Testis (tissue), 3 donors: ENCODE data around the gene PSMB4. TPM values are rescaled to one million over a fixed set of nuclear protein-coding genes. Genes with fewer than 3 reads are reported as not detected.

ENCODE experiments used
- DNase-seq: peaks from one replicate; pipeline ENCODE4 v3.0.0-alpha.2; 2019
- H3K27ac ChIP-seq, 2 donors: fragments of 200-600 bp; sonication (generic); one replicate each; pipeline ENCODE4 v1.5.1; 2019
- H3K27me3 ChIP-seq: fragments of 200-600 bp; sonication (generic); one replicate; pipeline ENCODE4 v1.5.1; 2019
- H3K36me3 ChIP-seq: fragments of 200-600 bp; sonication (generic); one replicate; pipeline ENCODE4 v1.5.1; 2017; ENCODE audit warnings: low read depth; ENCODE audit errors: missing control alignments
- H3K4me1 ChIP-seq: fragments of 200-600 bp; sonication (generic); one replicate; pipeline ENCODE4 v1.5.1; 2019
- H3K4me3 ChIP-seq, 2 donors: fragments of 200-600 bp; sonication (generic); one replicate each; pipeline ENCODE4 v1.5.1; 2017 to 2019
- H3K9me3 ChIP-seq: fragments of 200-600 bp; sonication (generic); one replicate; pipeline ENCODE4 v1.5.1; 2017
- POLR2A ChIP-seq: fragments of 450-650 bp; IDR thresholded peaks from one replicate; pipeline ENCODE4 v1.6.1; 2017; ENCODE audit warnings: antibody characterized with exemption, mild to moderate bottlenecking, moderate library complexity
- WGBS, 2 donors: methylation state at CpG; one replicate each; pipeline ENCODE4 v1.1.5; 2018; 5-methylcytosine and 5-hydroxymethylcytosine counted together
- intact Hi-C: fragments of 100-400 bp; cut with DNase I; formaldehyde crosslinking; loops from one replicate; pipeline ENCODE4 v1.15.1; 2023; ENCODE audit warnings: low total_unique reads
- polyA plus RNA-seq: library from polyadenylated mRNA; stranded (reverse); fragments of 350-450 nt; fragmentation: Illumina TruSeq; extraction: RNeasy Lipid Tissue Mini Kit (QIAGEN cat#74804); gene quantifications from one replicate; pipeline ENCODE4 v1.2.3, GENCODE V29; 2014; ENCODE audit warnings: low read depth, low replicate concordance; ENCODE audit not compliant: insufficient read depth
- total RNA-seq, 2 donors: library from RNA; depleted of rRNA; stranded (reverse); fragments of >200 nt; gene quantifications; one replicate each; pipeline ENCODE4 v1.2.3, GENCODE V29; 2016
- TF ChIP-seq, protein P1 (sequence below), 3 experiments: fragments of 450-650 bp in 2 of 3; fragments of 200-600 bp in 1 of 3; sonication (generic) in 1 of 3; IDR thresholded peaks; one replicate each; pipeline ENCODE4 v1.5.1; 2016 to 2019; ENCODE audit warnings: antibody characterized with exemption in 3 of 3, mild to moderate bottlenecking in 2 of 3, moderate library complexity in 1 of 3

The PSMB4 gene
- total and polyA plus RNA-seq, 3 donors from 2014 or later = 155 to 186 (median 179) TPM

DNA sequence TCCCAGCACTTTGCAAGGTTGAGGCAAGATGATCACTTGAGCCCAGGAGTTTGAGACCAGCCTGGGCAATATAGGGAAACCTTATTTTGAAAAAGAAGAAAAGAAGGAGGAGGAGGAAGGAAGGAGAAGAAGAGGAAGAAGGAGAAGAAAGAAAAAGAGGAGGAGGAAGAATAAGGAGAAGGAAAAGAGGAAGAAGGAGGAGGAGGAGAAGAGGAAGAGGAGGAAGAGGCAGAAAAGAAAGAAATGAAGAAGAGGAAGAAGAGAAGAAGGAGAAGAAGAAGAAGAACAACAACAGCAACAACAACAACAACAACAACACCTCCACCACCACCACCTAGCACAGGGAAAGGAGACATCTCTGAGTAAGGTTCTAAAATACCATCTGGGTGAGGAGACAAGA, 37.5 kb upstream of the PSMB4 start:
- no peaks in the 10 kb centered on the region for H3K36me3 ChIP-seq
- DNase-seq = no peak
- intact Hi-C loops = no loop called here
- no peak for TF ChIP-seq POLR2A
- TF ChIP-seq, protein P1, sequence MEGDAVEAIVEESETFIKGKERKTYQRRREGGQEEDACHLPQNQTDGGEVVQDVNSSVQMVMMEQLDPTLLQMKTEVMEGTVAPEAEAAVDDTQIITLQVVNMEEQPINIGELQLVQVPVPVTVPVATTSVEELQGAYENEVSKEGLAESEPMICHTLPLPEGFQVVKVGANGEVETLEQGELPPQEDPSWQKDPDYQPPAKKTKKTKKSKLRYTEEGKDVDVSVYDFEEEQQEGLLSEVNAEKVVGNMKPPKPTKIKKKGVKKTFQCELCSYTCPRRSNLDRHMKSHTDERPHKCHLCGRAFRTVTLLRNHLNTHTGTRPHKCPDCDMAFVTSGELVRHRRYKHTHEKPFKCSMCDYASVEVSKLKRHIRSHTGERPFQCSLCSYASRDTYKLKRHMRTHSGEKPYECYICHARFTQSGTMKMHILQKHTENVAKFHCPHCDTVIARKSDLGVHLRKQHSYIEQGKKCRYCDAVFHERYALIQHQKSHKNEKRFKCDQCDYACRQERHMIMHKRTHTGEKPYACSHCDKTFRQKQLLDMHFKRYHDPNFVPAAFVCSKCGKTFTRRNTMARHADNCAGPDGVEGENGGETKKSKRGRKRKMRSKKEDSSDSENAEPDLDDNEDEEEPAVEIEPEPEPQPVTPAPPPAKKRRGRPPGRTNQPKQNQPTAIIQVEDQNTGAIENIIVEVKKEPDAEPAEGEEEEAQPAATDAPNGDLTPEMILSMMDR (IDR thresholded peaks at IDR 0.05) = no peak
- no peaks in the 10 kb centered on the region for H3K27me3 ChIP-seq
- no peak overlapping the region for H3K4me3 ChIP-seq
- H3K4me1 ChIP-seq = no peaks in the 10 kb centered on the region
- H3K9me3 ChIP-seq = no peaks in the 10 kb centered on the region
- no peak overlapping the region for H3K27ac ChIP-seq

GRCh38 chr1:151362308-151363155, 36.8 kb upstream of the PSMB4 start:
- Histone ChIP-seq H3K27ac (no peak overlapping the region), H3K9me3 (no peaks in the 10 kb centered on the region), H3K27me3 (no peaks in the 10 kb centered on the region), H3K36me3 (no peaks in the 10 kb centered on the region), H3K4me1 (peaks cover 1% of the 10 kb centered on the region), H3K4me3 (no peak overlapping the region)
- TF ChIP-seq, protein P1 (IDR thresholded peaks at IDR 0.05) = no peak
- no peak for TF ChIP-seq POLR2A
- 90 to 100% methylated on average over 2 to 3 of the region's 3 CpGs for whole genome bisulfite sequencing, 2 donors
- intact Hi-C loops = no loop called here
- no peak for DNase-seq

GRCh38 chr1:151364996-151365395, 34.4 kb upstream of the PSMB4 start:
- H3K4me1 ChIP-seq = peaks cover 10% of the 10 kb centered on the region
- WGBS, 2 donors = 85 to 91% methylated on average over 3 to 4 of the region's 4 CpGs
- H3K4me3 ChIP-seq = no peak overlapping the region
- no peaks in the 10 kb centered on the region for H3K36me3 ChIP-seq
- H3K9me3 ChIP-seq = no peaks in the 10 kb centered on the region
- no peak overlapping the region for H3K27ac ChIP-seq
- intact Hi-C loops = no loop called here
- DNase-seq = no peak
- H3K27me3 ChIP-seq = no peaks in the 10 kb centered on the region
- no peak for TF ChIP-seq POLR2A
- TF ChIP-seq, protein P1 (IDR thresholded peaks at IDR 0.05) = no peak

- H3K4me1 ChIP-seq = peaks cover 16% of the 10 kb centered on the region
- no peaks in the 10 kb centered on the region for H3K27me3 ChIP-seq
- no peaks in the 10 kb centered on the region for H3K36me3 ChIP-seq
- H3K9me3 ChIP-seq = no peaks in the 10 kb centered on the region
- peak; percentile 30 for DNase-seq
- no peak for TF ChIP-seq POLR2A
- TF ChIP-seq, protein P1 (IDR thresholded peaks at IDR 0.05) = no peak
- intact Hi-C loops = no loop called here
- no peak overlapping the region for H3K4me3 ChIP-seq
- H3K27ac ChIP-seq = peak overlapping the region in 1 of 2 donors; percentile 10
- WGBS, 2 donors = 45 to 67% methylated on average over 7 to 8 of the region's 8 CpGs
These were observed 31.5 kb upstream of the PSMB4 start for GRCh38 chr1:151367658-151368392.
